Measurements from ENCODE around the gene HP1BP3.
"Not testable (repeated sequence)": the region's sequence is repeated elsewhere in the genome, so short reads cannot be mapped to it uniquely, and the experiment has no call there.

HP1BP3 gene

GRCh38 chr1:20787029-20787839, at the start of gene HP1BP3:
Gene HP1BP3 (minus strand): TSS chr1:20787307. CDS start chr1:20780440, 6,867 bp downstream.
- DNase-seq, result peak; percentile 76

GRCh38 chr1:20836230-20836629, 49.1 kb upstream of the HP1BP3 start:
- DNase-seq, result no peak

- DNase-seq, result no peak
Measured at GRCh38 chr1:20834780-20835179, 47.7 kb upstream of the HP1BP3 start.

- no peak for DNase-seq
Measured at GRCh38 chr1:20834192-20834591, 47.1 kb upstream of the HP1BP3 start.

- DNase-seq, result no peak
Measured at GRCh38 chr1:20830378-20830777, 43.3 kb upstream of the HP1BP3 start.

GRCh38 chr1:20829946-20830345, 42.8 kb upstream of the HP1BP3 start:
- DNase-seq, result no peak

GRCh38 chr1:20829531-20829930, 42.4 kb upstream of the HP1BP3 start:
- no peak for DNase-seq

GRCh38 chr1:20823845-20824244, 36.7 kb upstream of the HP1BP3 start:
- DNase-seq, result no peak

- no peak for DNase-seq
Measured at GRCh38 chr1:20821466-20821865, 34.4 kb upstream of the HP1BP3 start.

GRCh38 chr1:20819818-20820217, 32.7 kb upstream of the HP1BP3 start:
- DNase-seq, result no peak

GRCh38 chr1:20814534-20814871, 27.4 kb upstream of the HP1BP3 start:
- no peak for DNase-seq

GRCh38 chr1:20811916-20812315, 24.8 kb upstream of the HP1BP3 start:
- DNase-seq, result no peak

- DNase-seq, result no peak
Measured at GRCh38 chr1:20793236-20793635, 6.1 kb upstream of the HP1BP3 start.

- no peak for DNase-seq
Measured at GRCh38 chr1:20792196-20792595, 5.1 kb upstream of the HP1BP3 start.

- DNase-seq, result no peak
Measured at GRCh38 chr1:20790785-20791184, 3.7 kb upstream of the HP1BP3 start.

- not testable (repeated sequence) for DNase-seq
Measured at GRCh38 chr1:20789598-20789997, 2.5 kb upstream of the HP1BP3 start.

- DNase-seq, result no peak
Measured at GRCh38 chr1:20787840-20788795, 1.0 kb upstream of the HP1BP3 start.

- peak; percentile 93 for DNase-seq
Measured at GRCh38 chr1:20786253-20787028, 666 bp downstream of the HP1BP3 start.

GRCh38 chr1:20785907-20786252, 1.2 kb downstream of the HP1BP3 start:
- no peak for DNase-seq

GRCh38 chr1:20775700-20776099, 11.4 kb downstream of the HP1BP3 start:
- DNase-seq, result no peak

- DNase-seq, result no peak
Measured at GRCh38 chr1:20771780-20772179, 15.3 kb downstream of the HP1BP3 start.

GRCh38 chr1:20770314-20771087, 16.6 kb downstream of the HP1BP3 start:
- DNase-seq, result no peak
